Activated naive CD4-positive, alpha-beta T cell (primary cell): ENCODE measurements around the gene OXCT2.
"Not testable (repeated sequence)": the region's sequence is repeated elsewhere in the genome, so short reads cannot be mapped to it uniquely, and the experiment has no call there.

ENCODE experiments used
- DNase-seq, 4 experiments: peaks; one replicate each; lab custom pipeline; 2025; lab: John Stamatoyannopoulos, UW

The OXCT2 gene

DNA sequence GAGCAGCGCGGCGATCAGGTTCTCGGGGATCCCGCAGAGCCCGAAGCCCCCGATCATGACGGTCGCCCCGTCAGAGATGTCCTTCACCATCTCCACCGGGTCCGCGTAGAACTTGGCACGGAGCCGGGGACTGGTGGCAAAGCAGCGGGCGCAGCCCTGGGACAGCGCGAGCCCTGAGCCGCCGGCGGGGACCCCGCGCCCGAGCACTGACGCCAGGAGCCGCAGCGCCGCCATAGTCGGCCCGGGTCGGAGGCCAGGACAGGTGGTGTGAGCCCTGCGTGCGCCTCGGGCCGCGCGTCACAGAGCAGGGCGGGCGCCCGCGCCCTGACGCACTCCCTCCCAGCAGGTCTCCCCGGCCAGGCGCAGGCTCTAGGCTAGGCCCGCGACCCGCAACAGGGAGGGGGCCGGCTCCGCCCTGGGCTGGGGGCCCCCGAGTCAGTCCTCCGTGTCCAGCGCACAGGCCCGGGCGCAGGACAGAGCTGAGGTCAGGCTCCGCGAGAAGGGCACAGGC, at the start of gene OXCT2:
TSS of gene OXCT2 (minus strand) at position 327 of the 511 bp plus-strand sequence. CDS start at position 234, 93 bp downstream.
- DNase-seq = not testable (repeated sequence)

DNA sequence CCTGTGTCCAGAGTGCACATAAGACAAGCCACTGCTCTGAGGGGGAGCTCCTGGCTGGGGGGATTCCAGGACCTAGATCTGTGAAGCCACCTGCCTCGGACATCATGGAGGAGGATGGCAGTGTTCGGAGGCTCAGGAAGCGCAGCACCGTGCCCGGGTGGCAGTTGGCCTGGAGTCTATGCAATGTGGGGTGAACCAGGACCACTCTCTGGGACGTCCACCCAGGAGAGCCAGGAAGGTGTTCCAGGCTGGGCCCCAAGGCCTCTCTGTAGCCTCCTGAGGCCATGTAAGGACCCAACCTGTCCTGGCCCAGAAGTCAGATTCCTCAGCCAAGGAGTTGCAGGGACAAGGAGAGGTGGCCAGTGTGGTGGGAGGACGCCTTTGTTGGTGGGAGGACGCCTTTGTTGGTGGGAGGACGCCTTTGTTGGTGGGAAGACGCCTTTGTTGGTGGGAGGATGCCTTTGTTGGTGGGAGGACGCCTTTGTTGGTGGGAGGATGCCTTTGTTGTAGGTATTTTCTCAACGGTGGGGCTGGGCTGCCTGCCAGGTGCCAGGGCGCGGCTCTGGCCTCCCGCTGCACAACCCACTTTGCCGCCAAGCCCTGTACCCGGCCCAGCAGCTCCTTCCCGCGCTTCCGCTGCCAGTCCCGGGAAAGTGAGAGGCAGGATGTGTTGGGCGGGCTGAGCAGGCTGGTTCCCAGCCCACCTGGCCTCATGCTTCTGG, 48.1 kb upstream of the OXCT2 start:
- DNase-seq = no peak

DNA sequence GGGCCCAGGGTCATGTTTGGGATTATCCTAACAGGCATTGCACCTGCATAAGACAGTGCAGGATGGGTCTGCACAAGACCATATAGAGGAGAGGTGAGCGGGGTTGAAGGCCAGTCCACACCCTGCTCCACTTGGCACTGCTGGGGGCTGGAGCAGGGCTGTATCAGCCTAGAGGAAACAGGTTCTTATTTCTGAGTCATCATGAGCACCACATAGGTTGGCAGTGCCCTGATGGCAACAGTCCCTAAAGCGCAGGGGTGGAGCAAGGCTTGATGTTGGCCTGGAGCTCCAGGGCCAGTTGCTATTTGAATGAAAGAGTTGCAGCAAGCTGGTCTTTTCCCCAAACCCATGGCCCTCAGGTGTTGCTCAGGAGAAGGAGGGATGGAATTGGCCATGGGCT, 47.3 kb upstream of the OXCT2 start:
- DNase-seq = no peak

DNA sequence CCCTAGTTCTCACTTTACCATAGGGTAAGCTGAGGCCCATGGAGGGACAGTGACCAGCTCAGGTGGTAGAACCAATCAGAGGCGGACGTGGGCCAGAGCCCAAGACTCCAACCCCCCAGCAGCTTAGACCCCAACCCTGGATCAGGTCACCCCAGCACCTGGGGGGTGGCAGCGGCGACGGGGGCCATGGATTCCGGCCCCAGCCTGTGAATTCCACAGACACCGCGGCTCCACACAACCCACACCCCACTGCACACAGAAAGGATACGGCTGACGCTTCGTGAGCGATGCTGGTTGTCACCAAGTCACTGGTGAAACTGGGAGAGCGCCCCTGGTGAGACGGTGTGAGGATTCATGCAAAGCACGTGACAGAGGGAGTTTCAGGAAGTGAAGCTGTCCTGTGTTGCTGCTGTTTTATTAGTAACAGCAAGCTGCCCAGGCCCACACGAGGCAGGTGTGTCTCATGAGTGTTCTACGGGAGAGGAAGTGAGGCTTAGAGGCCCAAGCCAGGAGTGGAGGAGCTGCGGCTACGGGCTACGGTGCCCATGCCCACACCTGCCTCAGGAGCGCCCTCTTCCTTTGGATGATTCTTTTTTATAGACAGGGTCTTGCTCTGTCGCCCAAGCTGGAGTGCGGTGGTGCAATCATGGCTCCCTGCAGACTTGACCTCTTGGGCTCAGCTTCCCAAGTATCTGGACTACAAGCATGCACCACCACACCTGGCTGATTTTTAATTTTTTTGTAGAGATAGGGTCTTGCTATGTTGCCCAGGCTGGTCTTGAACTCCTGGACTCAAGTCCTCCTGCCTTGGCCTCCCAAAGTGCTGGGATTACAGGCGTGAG, 46.2 kb upstream of the OXCT2 start:
- peak in 2 of 4 experiments; percentile 15 to 40 for DNase-seq

DNA sequence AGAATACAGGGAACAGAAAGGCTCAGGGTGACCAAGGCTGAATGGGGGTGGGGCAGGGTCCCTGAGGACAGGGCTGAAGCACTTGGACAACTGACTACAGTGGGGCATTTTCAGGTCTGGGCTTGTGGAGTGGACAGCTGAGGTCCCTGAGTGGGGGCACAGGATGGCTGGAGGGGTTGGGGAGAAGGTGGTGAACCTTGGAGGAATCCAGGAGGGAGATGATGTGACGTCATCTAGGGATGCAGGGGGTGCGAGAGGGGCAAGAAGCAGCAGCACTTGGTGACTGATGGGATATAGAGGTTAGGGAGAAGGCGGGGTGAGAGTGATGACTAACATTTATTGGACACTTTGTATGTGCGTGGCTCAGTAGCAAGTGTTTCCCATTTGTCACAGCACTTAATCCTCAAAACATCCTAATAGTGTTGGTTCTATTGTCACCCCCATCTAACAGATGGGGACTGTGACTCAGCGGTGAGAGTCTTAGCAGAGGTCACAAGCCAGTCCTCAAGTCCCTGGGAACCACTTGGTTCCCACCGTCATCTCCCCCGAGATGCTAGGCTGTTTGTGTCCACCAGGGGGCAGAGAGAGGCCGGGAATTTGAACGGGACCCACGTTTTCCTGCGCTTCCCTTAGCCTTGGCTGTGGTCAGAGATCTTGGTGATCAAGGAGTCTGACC, 45.4 kb upstream of the OXCT2 start:
- DNase-seq = peak; percentile 8 to 53 (median 35)

DNA sequence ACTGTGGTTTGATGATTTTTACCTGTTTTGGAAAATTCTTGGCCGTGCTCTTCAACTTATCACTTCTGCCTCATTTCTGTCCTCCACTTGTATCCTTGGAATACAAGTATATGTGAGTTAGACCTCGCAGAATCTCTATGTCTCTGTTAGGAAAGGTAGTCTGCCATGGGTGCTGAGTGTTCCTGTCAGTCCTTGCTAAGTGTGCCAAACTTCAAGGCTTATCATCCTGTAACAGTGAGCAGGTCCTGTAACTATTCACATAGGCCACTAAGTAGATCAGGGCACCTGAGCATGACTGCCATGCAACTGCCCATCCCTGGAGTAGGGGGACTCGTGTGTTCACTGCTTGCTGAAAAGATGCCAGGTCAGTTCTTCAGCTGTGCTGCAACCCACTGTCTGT, 41.8 kb upstream of the OXCT2 start:
- no peak for DNase-seq

DNA sequence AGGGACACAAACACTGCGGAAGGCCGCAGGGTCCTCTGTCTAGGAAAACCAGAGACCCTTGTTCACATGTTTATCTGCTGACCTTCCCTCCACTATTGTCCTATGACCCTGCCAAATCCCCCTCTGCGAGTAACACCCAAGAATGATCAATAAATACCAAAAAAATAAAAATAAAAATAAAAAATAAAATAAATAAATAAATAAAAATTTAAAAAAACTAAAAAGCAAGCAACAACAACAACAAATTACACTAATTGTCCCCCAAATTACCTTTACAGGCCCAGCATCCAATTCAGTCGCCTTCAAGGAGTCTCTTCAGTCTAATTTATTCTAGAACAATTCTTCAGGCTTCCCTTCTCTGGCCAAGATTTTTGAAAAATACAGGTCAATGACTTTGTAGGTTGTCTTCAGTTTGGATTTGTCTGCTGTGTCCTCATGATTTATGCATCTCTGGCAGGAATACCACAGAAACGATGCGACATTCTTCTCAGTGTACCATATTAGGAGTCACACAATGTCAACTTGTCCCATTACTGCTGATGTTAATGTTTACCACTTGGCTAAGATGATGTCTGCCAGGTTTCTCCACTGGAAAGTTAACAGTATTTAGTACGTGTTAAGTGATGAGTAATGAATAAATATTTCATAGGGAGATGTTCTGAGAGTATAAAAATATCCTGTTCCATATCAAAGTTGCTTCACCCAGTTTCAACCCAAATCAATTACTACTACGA, 37.8 kb upstream of the OXCT2 start:
- no peak for DNase-seq

DNA sequence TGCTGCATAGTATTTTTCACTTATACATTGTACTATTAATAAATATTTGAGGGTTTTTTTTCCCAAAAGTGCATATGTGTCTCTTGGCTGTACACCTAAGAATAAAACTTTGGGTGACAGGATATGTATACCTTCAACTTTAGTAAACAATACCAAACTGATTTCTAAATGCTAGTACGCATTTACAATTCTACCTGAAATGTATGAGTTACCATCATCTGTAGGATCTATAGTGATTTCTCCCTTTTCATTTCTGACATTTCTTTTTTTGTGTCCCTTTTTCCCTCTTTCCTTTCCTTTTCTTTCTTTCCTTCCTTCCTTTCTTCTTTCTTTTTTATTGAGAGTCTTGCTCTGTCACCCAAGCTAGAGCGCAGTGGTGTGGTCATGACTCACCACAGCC, 34.2 kb upstream of the OXCT2 start:
- no peak for DNase-seq

DNA sequence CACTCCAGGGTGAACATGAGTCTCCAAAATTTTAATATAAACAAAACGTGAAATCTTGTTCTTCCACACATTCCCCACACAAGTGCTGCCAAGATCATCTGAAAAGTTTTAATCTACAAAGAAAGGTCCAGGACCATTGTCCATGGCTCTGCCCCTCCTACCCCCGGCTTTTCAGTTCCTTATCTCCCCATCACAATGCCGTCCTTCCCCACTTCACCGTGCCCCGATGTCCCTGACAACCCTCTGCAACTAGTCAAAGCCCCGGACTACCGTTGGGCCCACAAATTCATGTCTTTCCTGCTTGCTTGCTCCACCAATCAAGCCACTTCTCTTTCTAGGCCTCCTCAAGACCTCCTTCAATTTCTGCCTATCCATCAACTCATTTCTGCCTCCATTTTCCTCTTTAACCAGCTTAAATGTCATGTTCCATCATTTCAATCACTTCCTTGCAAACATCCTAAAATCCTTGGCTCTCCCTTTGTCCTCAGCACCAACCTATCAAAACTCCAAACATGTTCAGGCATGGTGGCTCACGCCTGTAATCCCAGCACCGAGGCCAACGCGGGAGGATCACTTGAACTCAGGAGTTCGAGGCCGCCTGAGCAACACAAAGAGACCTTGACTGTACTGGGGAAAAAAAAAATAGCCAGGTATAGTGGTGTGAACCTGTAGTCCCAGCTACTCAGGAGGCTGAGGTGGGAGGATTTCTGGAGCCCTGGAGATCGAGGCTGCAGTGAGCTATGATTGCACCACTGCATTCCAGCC, 31.5 kb upstream of the OXCT2 start:
- DNase-seq = no peak

DNA sequence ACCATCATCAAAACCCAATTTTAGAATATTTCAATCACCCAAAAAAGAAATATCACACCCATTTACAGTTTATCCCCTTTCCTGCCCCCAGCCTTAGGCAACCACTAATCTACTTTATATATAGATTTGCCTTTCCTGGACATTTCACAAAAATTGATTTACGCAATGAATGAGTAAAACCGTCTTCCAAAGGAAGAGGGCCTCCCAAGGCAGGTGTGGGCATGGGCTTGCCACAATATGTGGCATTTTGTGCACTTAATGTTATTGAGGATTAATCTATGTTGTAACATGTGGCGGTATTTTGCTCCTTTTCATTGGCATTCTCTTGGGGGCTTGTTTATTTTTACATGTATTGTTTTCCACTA, 29.3 kb upstream of the OXCT2 start:
- no peak for DNase-seq

DNA sequence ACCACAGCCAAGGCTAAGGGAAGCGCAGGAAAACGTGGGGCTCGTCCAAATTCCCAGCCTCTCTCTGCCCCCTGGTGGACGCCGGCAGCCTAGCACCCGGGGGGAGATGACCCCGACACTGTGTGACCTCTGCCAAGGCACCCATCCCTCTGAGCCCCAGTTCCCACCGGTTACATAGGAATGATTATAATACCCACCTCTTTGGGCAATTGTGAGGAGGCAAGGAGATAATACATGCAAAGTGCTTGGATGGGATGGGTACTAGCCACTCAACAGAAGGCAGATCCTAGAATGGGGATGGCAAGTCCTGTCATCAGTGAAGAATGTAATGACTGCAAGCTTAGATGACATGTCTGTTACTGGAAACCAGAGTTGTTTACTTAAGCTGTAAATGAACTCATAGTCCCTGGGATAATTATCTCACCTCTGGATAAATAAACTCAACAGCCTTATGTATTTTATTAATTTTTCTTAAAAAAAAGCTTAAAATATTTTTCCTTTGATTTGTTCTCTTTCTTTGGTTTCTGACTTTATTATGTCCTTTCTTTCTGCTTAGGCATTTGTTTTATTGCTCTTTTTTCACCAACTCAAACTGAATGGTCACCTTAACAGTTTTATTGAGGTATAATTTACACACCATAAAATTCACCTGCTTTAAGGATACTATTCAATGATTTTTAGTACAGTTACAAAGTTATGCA, 28.8 kb upstream of the OXCT2 start:
- DNase-seq = peak; percentile 31 to 48 (median 36)

DNA sequence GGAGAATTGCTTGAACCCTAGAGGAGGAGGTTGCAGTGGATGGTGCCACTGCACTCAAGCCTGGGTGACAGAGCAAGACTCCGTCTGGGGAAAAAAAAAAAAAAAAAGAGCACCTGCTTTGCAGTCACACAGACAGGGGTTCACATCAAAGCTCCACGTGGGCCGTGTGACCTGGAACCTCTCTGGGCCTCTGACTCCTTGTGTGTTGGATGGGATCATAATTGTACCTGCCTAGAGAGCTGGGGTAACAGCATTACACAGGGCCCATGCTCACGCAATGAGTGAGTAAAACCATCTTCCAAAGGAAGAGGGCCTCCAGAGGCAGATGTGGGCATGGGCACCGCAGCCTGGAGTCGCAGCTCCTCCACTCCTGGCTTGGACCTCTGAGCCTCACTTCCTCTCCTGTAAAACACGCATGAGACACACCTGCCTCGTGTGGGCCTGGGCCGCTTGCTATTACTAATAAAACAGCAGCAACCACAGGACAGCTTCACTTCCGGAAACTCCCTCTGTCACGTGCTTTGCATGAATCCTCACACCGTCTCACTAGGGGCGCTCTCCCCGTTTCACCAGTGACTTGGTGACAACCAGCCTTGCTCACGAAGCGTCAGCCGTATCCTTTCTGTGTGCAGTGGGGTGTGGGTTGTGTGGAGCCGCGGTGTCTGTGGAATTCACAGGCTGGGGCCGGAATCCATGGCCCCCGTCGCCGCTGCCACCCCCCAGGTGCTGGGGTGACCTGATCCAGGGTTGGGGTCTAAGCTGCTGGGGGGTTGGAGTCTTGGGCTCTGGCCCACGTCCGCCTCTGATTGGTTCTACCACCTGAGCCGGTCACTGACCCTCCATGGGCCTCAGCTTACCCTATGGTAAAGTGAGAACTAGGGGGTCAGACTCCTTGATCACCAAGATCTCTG, 28.0 kb upstream of the OXCT2 start:
- DNase-seq = peak; percentile 31 to 74 (median 52)

DNA sequence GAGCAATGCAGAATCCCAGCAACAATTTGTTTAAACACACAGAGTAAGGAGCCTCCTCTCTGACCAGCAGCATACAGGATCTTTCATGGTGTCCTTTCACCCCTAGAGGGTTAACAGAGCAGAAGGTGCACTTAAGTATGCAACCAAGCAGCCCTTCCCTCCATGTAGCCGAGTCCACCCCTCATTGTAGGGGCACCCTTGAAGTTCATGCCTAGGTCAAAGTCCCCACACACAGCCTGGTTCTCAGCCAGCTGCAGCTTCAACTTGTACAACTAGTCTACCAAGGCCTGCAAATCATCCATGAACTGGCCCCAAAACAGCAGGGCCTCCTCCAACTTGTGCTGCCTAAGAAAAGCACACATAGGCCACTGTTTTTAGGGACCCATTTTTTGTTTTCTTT, 24.5 kb upstream of the OXCT2 start:
- DNase-seq = no peak

DNA sequence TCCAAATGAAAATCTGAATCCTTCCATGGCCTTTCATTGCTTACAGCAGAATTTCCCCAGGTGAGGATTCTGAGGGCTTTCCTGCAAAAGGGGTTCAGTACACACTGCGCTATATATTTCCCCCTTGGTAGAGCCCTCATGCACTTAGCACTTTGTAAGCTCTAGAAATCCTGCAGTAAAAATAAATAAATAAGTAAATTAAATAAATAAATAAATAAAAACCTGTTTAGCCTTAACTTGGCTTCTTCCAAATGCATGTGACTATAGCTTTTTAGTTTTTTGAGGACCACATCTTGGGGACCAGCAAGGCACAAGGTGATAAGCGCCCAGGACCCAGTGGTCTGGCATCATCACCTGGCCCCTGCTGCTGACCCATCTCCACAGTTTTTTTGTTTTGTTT, 20.7 kb upstream of the OXCT2 start:
- no peak for DNase-seq

DNA sequence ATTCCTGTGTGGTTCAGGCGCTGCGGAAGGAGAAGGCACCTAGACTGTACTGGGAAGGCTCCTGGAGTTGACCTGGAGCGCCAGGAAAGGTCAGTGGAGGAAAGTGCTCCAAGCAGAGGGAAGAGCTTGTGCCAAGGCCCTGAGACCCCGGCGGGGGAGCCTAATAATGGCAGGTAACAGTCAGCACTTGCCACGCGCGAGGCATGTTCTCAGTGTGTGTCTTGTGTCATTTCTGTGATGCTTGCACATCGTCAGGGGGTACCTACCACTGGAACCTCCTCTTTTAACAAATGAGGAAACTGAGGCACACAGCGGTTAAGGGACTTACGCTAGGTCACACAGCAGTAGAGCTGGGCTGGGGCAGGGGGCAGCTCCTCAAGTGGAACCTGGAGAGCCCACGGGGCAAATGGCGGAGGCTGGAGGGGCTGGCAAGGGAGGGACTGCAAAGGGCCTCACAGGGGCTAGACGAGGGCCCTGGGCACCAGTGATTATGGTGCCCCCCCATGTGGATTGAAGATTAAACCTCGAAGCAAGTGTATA, 18.5 kb upstream of the OXCT2 start:
- DNase-seq = no peak

DNA sequence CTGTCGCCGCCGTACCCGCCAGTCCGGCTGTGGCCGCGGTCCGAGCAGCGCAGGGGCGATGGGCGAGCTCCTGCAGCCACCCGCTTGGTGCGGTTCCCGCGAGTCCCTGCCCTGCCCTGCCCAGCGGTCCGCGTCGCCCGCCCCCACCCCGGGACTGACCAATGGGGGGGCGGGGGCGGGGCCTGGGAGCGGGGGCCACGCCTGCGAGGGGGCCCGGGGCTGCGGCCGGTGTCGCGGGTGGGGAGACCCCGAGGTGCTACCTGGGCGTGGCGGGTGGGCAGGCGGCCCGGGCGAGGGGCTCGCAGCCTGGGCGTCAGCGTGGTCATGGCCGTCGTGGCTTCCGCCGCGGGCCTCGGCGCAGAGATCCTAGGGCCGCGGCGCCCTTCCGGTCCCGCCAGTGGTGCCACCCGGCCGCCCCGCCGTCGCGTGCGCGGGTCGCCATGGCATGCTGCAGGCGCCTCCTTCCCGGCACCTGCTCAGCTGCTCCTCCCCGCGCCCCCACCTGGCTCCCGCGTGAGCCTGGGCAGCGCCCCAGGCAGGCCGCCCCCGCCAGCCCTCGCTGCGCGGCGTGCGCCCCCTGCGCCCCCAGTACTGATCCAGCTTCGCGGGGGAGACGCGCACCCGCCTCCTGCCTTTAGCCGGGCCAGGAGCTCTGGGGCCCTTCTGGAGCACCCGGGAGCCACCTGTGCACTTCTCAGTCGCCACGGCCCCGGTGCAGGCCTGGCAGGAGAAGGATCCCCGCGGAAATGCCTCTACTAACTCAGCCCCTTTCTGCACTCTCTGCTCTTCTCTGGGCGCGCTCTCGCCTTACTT, 17.8 kb upstream of the OXCT2 start, which contains the start of gene BMP8B:
TSS of gene BMP8B (minus strand) at position 108 of the 813 bp plus-strand sequence. CDS start 380 bp downstream, outside the sequence.
- DNase-seq = peak in 1 of 4 experiments; percentile 28

DNA sequence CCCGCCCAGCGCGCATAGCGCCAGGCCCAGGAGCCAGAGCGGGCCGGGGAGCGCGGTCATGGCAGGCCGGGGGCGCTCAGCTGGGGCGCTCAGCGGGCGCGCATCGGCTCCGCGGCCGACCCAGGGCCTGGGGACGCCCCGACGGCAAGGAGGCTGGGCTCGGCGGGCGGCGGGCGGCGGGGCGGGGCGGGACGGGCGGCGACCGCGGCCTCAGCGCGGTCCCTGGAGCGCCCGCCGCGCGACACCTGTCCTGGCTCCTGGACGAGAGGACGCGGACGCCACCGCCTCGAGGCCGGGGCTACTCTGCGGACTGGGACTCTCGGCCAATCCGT, 17.2 kb upstream of the OXCT2 start:
- DNase-seq = no peak

DNA sequence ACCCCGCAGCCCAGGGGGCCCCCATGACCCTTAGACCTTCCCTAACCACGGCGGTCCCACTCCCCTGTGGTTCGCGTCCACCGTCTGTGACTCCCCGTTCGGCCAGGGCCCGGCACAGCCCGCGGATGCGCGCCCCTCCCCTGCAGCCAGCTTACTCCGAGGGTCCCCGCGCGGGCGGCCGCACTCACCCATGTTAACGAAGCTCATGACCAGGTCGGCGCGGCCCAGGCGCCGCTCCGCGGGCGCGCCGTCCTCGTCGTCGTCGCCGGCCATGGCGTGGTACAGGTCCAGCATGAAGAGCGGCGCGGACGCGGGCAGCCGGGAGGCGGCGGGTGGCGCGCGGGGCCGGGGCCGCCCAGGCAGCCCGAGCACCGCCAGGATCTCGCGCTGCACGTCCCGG, 16.8 kb upstream of the OXCT2 start:
- DNase-seq = not testable (repeated sequence)
